ENCODE measurements around the gene POLG.
"Not testable (repeated sequence)": the region's sequence is repeated elsewhere in the genome, so short reads cannot be mapped to it uniquely, and the experiment has no call there.

Gene POLG

DNA sequence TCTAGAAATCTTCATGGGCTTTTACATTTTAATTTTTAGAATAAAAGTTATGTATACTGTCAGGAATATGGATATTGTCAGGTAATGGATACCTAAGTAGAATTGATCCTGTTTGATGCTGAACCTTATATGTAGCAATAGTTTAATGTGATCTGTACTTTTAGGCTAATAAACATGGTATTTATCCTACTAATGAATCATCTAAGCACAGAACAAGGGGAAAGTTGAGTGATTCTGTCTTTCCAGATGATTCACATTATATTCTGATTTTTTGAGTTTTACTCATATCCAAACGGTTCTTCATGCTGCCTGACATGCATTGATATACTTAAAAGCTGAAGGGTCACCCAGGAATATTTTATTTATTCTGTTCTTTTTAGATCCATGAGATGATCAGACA lies 56.3 kb downstream of the POLG start:
- no peak overlapping the region for H3K4me3 ChIP-seq (ENCODE audit: insufficient read depth, low read depth, low read length, poor library complexity, severe bottlenecking)
- H3K9me3 ChIP-seq (ENCODE audit: control insufficient read depth, low read length) = no peaks in the 10 kb centered on the region
- H3K36me3 ChIP-seq (ENCODE audit: control insufficient read depth, insufficient read depth, low read length) = no peaks in the 10 kb centered on the region
- no peaks in the 10 kb centered on the region for H3K27me3 ChIP-seq (replicated peaks; ENCODE audit: control insufficient read depth, insufficient read depth, low read length, poor library complexity, severe bottlenecking)
- DNase-seq = no peak
- H3K4me1 ChIP-seq (ENCODE audit: control insufficient read depth, insufficient read depth, low read length, poor library complexity, severe bottlenecking) = no peaks in the 10 kb centered on the region
- no peak overlapping the region for H3K27ac ChIP-seq (ENCODE audit: insufficient read depth, low read length, poor library complexity, severe bottlenecking)

DNA sequence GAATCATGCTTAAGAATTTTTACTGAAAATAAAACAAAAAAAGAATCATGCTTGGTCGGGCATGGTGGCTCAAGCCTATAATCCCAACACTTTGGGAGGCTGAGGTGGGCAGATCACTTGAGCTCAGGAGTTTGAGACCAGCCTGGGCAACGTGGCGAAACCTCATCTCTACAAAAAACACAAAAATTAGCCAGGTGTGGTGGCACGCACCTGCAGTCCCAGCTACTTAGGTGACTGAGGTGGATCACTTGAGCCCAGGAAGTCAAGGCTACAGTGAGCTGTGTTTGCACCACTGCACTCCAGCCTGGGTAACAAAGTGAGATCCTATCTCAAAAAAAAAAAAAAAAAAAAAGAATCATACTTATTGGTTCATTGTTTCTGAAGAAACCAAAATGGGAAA lies 57.3 kb downstream of the POLG start:
- not testable (repeated sequence) for H3K4me1 ChIP-seq (ENCODE audit: control insufficient read depth, insufficient read depth, low read length, poor library complexity, severe bottlenecking); H3K9me3 ChIP-seq (ENCODE audit: control insufficient read depth, low read length); H3K27ac ChIP-seq (ENCODE audit: insufficient read depth, low read length, poor library complexity, severe bottlenecking); H3K4me3 ChIP-seq (ENCODE audit: insufficient read depth, low read depth, low read length, poor library complexity, severe bottlenecking); DNase-seq; H3K27me3 ChIP-seq (replicated peaks; ENCODE audit: control insufficient read depth, insufficient read depth, low read length, poor library complexity, severe bottlenecking); H3K36me3 ChIP-seq (ENCODE audit: control insufficient read depth, insufficient read depth, low read length)

Data from effector memory CD4-positive, alpha-beta T cell (primary cell).